Colonic mucosa (tissue), 4 donors: Measurements from ENCODE around the gene MS4A3. TPM values are rescaled to one million over a fixed set of nuclear protein-coding genes. Genes with fewer than 3 reads are reported as not detected.
"Not testable (repeated sequence)": the region's sequence is repeated elsewhere in the genome, so short reads cannot be mapped to it uniquely, and the experiment has no call there.

Source experiments
- DNase-seq: peaks from one replicate; pipeline ENCODE4 v3.0.0-alpha.2; 2020
- H3K27ac ChIP-seq: fragments of 200-600 bp; one replicate; pipeline ENCODE4 v1.8.0; 2021
- H3K27me3 ChIP-seq: fragments of 200-600 bp; one replicate; pipeline ENCODE4 v1.8.0; 2021
- H3K36me3 ChIP-seq: fragments of 200-600 bp; one replicate; pipeline ENCODE4 v1.8.0; 2021
- H3K4me1 ChIP-seq: fragments of 200-600 bp; one replicate; pipeline ENCODE4 v1.8.0; 2021; ENCODE audit warnings: mild to moderate bottlenecking
- H3K4me3 ChIP-seq: fragments of 200-600 bp; one replicate; pipeline ENCODE4 v1.8.0; 2021
- H3K9ac ChIP-seq, 2 donors: one replicate each; pipeline ENCODE4 v1.7.0; 2013; ENCODE audit warnings: control low read depth in 2 of 2, low read depth in 2 of 2, low read length in 2 of 2
- H3K9me3 ChIP-seq: fragments of 200-600 bp; one replicate; pipeline ENCODE4 v1.8.0; 2021
- intact Hi-C: fragments of 100-400 bp; cut with DNase I; formaldehyde crosslinking; loops from one replicate; pipeline ENCODE4 v1.14.1; 2022
- total RNA-seq, 2 donors: library from RNA; stranded (reverse); fragmentation: NEBNext Ultra II Directional in 1 of 2; extraction: Animal tissue kit (Norgen Biotek cat#: 25700) in 1 of 2; gene quantifications; one replicate each; pipeline ENCODE4 v1.2.1, GENCODE V29; 2021
- TF ChIP-seq, protein P1 (sequence below): fragments of 200-600 bp; IDR thresholded peaks from one replicate; pipeline ENCODE4 v1.8.0; 2022; ENCODE audit warnings: antibody characterized with exemption, mild to moderate bottlenecking
- donor health status: healthy.
- donor health status: DM: no; HTN: no; CAD: no.
- donor health status: DM: no; HTN: no; CAD: no.

Gene MS4A3
- total RNA-seq, 2 donors from 2014 or later = not detected

DNA sequence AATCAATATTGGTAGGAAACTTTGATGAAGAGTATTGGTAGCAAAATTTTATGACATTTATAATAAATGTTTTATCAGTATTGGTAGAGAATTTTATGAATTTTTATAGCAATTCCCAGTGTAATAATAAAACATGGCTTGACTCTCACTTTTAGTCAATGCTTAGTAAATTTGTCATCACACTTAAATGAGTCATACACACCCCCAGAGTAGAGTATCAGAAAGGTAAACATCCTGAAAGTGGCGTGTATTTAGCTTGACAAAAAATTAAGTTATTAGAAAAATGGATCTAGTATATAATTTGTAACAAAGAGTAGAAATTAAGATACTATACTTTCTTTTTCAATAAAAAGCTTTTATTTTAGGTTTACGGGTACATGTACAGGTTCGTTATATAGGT lies 2.6 kb downstream of the MS4A3 start:
- intact Hi-C loops = no loop called here
- no peak for DNase-seq
- Histone ChIP-seq H3K9me3 (no peaks in the 10 kb centered on the region), H3K4me1 (no peaks in the 10 kb centered on the region), H3K36me3 (no peaks in the 10 kb centered on the region), H3K4me3 (no peak overlapping the region), H3K27me3 (no peaks in the 10 kb centered on the region), H3K9ac (no peak overlapping the region), H3K27ac (no peak overlapping the region)
- TF ChIP-seq, protein P1, sequence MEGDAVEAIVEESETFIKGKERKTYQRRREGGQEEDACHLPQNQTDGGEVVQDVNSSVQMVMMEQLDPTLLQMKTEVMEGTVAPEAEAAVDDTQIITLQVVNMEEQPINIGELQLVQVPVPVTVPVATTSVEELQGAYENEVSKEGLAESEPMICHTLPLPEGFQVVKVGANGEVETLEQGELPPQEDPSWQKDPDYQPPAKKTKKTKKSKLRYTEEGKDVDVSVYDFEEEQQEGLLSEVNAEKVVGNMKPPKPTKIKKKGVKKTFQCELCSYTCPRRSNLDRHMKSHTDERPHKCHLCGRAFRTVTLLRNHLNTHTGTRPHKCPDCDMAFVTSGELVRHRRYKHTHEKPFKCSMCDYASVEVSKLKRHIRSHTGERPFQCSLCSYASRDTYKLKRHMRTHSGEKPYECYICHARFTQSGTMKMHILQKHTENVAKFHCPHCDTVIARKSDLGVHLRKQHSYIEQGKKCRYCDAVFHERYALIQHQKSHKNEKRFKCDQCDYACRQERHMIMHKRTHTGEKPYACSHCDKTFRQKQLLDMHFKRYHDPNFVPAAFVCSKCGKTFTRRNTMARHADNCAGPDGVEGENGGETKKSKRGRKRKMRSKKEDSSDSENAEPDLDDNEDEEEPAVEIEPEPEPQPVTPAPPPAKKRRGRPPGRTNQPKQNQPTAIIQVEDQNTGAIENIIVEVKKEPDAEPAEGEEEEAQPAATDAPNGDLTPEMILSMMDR = no peak

GRCh38 chr11:60059521-60060240 lies 3.2 kb downstream of the MS4A3 start:
- DNase-seq = no peak
- H3K9me3 ChIP-seq = no peaks in the 10 kb centered on the region
- H3K9ac ChIP-seq = no peak overlapping the region
- no peak overlapping the region for H3K4me3 ChIP-seq
- H3K4me1 ChIP-seq = no peaks in the 10 kb centered on the region
- H3K27me3 ChIP-seq = no peaks in the 10 kb centered on the region
- H3K36me3 ChIP-seq = no peaks in the 10 kb centered on the region
- intact Hi-C loops = no loop called here
- H3K27ac ChIP-seq = no peak overlapping the region
- TF ChIP-seq, protein P1 = no peak

- TF ChIP-seq, protein P1 = no peak
- no peak for DNase-seq
- Histone ChIP-seq H3K36me3 (no peaks in the 10 kb centered on the region), H3K27ac (no peak overlapping the region), H3K9ac (no peak overlapping the region), H3K9me3 (no peaks in the 10 kb centered on the region), H3K4me1 (no peaks in the 10 kb centered on the region), H3K27me3 (no peaks in the 10 kb centered on the region), H3K4me3 (no peak overlapping the region)
- intact Hi-C loops = no loop called here
Observed at GRCh38 chr11:60064111-60064510, 7.6 kb downstream of the MS4A3 start.

DNA sequence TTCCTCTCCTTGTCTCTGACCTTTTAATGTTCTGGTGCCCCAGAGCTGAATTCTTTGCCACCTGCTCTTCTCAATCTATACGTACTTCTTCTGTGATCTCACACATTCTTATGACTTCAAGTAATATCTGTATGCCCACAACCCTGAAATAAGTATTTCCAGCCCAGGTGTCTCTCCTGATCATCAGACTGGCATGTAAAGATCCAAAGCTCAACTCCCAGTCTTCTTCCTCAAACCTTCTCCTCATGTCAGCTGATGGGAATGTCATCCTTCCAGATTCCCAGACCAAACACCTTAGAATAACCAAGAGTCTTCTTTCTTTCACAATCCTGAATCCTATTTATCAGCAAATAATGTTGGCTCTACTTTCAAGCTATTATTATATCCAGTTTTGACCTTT lies 9.3 kb downstream of the MS4A3 start:
- intact Hi-C loops = no loop called here

GRCh38 chr11:60069450-60069849 lies 13.0 kb downstream of the MS4A3 start:
- H3K27ac ChIP-seq = no peak overlapping the region
- TF ChIP-seq, protein P1 = no peak

More for the DNA sequence above, 9.3 kb downstream of the MS4A3 start:
- H3K9ac ChIP-seq = no peak overlapping the region
- H3K4me1 ChIP-seq = no peaks in the 10 kb centered on the region
- no peaks in the 10 kb centered on the region for H3K9me3 ChIP-seq
- no peak overlapping the region for H3K4me3 ChIP-seq
- H3K27me3 ChIP-seq = no peaks in the 10 kb centered on the region
- no peak overlapping the region for H3K27ac ChIP-seq
- no peak for DNase-seq
- TF ChIP-seq, protein P1 = no peak
- no peaks in the 10 kb centered on the region for H3K36me3 ChIP-seq

DNA sequence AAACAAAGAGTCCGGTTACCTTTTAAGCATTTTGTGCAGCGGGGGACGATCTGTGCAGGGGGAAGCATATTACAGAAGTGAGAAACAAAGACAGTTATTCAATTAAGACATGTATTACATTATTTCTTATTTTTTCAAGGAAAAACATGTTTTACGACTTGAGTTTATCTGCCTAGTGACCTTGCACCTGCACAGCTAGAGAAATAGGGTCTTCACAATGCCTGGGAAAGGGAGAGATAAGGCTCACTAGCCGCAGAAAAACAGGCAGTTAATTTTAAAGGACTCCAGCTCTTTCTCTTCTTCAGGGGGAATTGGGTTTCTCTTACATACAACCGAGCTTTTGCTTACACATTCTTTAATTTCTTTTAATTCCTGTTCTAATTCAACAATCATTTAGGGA lies 15.2 kb downstream of the MS4A3 start:
- H3K9me3 ChIP-seq, H3K4me1 ChIP-seq, H3K27ac ChIP-seq, intact Hi-C loops, H3K9ac ChIP-seq, H3K27me3 ChIP-seq, H3K4me3 ChIP-seq, DNase-seq, H3K36me3 ChIP-seq: not testable (repeated sequence)

More at GRCh38 chr11:60069450-60069849, 13.0 kb downstream of the MS4A3 start:
- no peak overlapping the region for H3K9ac ChIP-seq
- H3K9me3 ChIP-seq = no peaks in the 10 kb centered on the region
- no peak for DNase-seq
- H3K4me1 ChIP-seq = no peaks in the 10 kb centered on the region
- intact Hi-C loops = no loop called here
- no peaks in the 10 kb centered on the region for H3K36me3 ChIP-seq
- no peaks in the 10 kb centered on the region for H3K27me3 ChIP-seq
- H3K4me3 ChIP-seq = no peak overlapping the region
